Retinal pigment epithelial cell (primary cell): ENCODE results near the gene C11orf21.

Source experiments
- DNase-seq: peaks from one replicate; pipeline ENCODE4 v3.0.0-alpha.2; 2010; ENCODE audit warnings: low read depth
- H3K4me3 ChIP-seq: 2 replicates; pipeline ENCODE4 v1.5.1; 2011; ENCODE audit warnings: mild to moderate bottlenecking, low read length, control low read depth, moderate library complexity
- CTCF ChIP-seq: conservative IDR thresholded peaks from 2 replicates; pipeline ENCODE4 v1.5.1; 2011; ENCODE audit warnings: low read depth, low read length, control low read depth, inconsistent platforms

C11orf21 gene

GRCh38 chr11:2303627-2304505 lies 2.1 kb upstream of the C11orf21 start:
- H3K4me3 ChIP-seq = no peak overlapping the region
- DNase-seq = no peak
- no peak for TF ChIP-seq CTCF

GRCh38 chr11:2302896-2303626 lies 1.3 kb upstream of the C11orf21 start:
- no peak for DNase-seq

GRCh38 chr11:2302306-2302895 lies 683 bp upstream of the C11orf21 start:
- no peak for TF ChIP-seq CTCF
- H3K4me3 ChIP-seq = no peak overlapping the region

More at GRCh38 chr11:2302896-2303626, 1.3 kb upstream of the C11orf21 start:
- TF ChIP-seq CTCF = no peak
- no peak overlapping the region for H3K4me3 ChIP-seq

GRCh38 chr11:2300936-2301630 lies 635 bp downstream of the C11orf21 start:
- H3K4me3 ChIP-seq = no peak overlapping the region
- TF ChIP-seq CTCF = no peak
- no peak for DNase-seq

More at GRCh38 chr11:2302306-2302895, 683 bp upstream of the C11orf21 start:
- no peak for DNase-seq

GRCh38 chr11:2300290-2300935 lies 1.3 kb downstream of the C11orf21 start:
- no peak for DNase-seq
- TF ChIP-seq CTCF = no peak
- H3K4me3 ChIP-seq = no peak overlapping the region

- DNase-seq = no peak
- TF ChIP-seq CTCF = no peak
- H3K4me3 ChIP-seq = no peak overlapping the region
Observed at GRCh38 chr11:2299773-2300172, 1.9 kb downstream of the C11orf21 start.
